H1 (cell line): ENCODE measurements around the gene MYH10. TPM values are rescaled to one million over a fixed set of nuclear protein-coding genes. Genes with fewer than 3 reads are reported as not detected.

Source experiments
- CTCF ChIA-PET: fragments of 300-600 bp; sonication (Branson Sonifier 250); formaldehyde crosslinking; loops from one replicate; lab custom pipeline; 2021; ENCODE audit not compliant: partially characterized antibody; lab: Charles Lee
- POLR2A ChIA-PET: fragments of 300-600 bp; sonication (Branson Sonifier 250); formaldehyde crosslinking; loops from one replicate; lab custom pipeline; 2021; ENCODE audit warnings: inconsistent platforms; ENCODE audit not compliant: partially characterized antibody; lab: Charles Lee
- DNase-seq, 2 experiments: peaks; one replicate each; pipeline versions ENCODE4 v3.0.0 to v3.0.0-alpha.2; 2010 to 2022; ENCODE audit warnings: low spot score in 2 of 2, low read depth in 1 of 2, mixed read lengths in 1 of 2
- FAIRE-seq: peaks from 2 replicates; lab custom pipeline; 2011; peaks lifted over from hg19 to GRCh38; lab: Jason Lieb, UNC
- H2AFZ ChIP-seq: 2 replicates; pipeline ENCODE4 v1.8.1; 2012; ENCODE audit warnings: low read length, inconsistent platforms
- H2AK5ac ChIP-seq: 2 replicates; pipeline ENCODE4 v1.6.1; 2013; ENCODE audit warnings: low read depth, low read length
- H2BK120ac ChIP-seq: replicated peaks from 2 replicates; pipeline ENCODE3; 2013; ENCODE audit warnings: low read depth, low read length, inconsistent platforms
- H2BK12ac ChIP-seq: 2 replicates; pipeline ENCODE4 v1.6.1; 2013; ENCODE audit warnings: low read depth, low read length
- H2BK15ac ChIP-seq: 2 replicates; pipeline ENCODE4 v1.6.1; 2013; ENCODE audit warnings: low read length
- H2BK20ac ChIP-seq: 2 replicates; pipeline ENCODE4 v1.6.1; 2013; ENCODE audit warnings: low read length
- H2BK5ac ChIP-seq: 2 replicates; pipeline ENCODE4 v1.6.1; 2013; ENCODE audit warnings: low read depth, low read length
- H3K14ac ChIP-seq: 2 replicates; pipeline ENCODE4 v1.6.1; 2013; ENCODE audit warnings: inconsistent platforms; ENCODE audit not compliant: insufficient read length
- H3K18ac ChIP-seq: 2 replicates; pipeline ENCODE4 v1.6.1; 2013; ENCODE audit warnings: low read length; ENCODE audit errors: extremely low read depth
- H3K23ac ChIP-seq: 2 replicates; pipeline ENCODE4 v1.6.1; 2013; ENCODE audit warnings: inconsistent platforms; ENCODE audit not compliant: insufficient read length
- H3K23me2 ChIP-seq: 2 replicates; pipeline ENCODE4 v1.6.1; 2013; ENCODE audit warnings: low read depth, low read length
- H3K27ac ChIP-seq: 2 replicates; pipeline ENCODE4 v1.6.1; 2011; ENCODE audit warnings: low read depth, low read length, inconsistent platforms
- H3K27me3 ChIP-seq, 4 experiments: replicated peaks in 1 of 4; 1 replicate in 1 of 4; 2 replicates in 3 of 4; pipeline versions ENCODE4 v1.6.1 to v1.8.1; 2011 to 2013; ENCODE audit warnings: low read length in 3 of 4, mild to moderate bottlenecking in 3 of 4, inconsistent platforms in 2 of 4, mixed read lengths in 2 of 4, moderate library complexity in 1 of 4; ENCODE audit not compliant: control insufficient read depth in 3 of 4, insufficient read depth in 3 of 4; ENCODE audit errors: extremely low read depth in 1 of 4
- H3K36me3 ChIP-seq, 4 experiments: 2 replicates each; pipeline versions ENCODE4 v1.6.1 to v1.8.1; 2011 to 2013; ENCODE audit warnings: mild to moderate bottlenecking in 4 of 4, low read length in 3 of 4, moderate library complexity in 2 of 4, control low read depth in 1 of 4, inconsistent platforms in 1 of 4; ENCODE audit not compliant: insufficient read depth in 4 of 4, control insufficient read depth in 2 of 4
- H3K4ac ChIP-seq: replicated peaks from 2 replicates; pipeline ENCODE3; 2013; ENCODE audit warnings: low read length, low read depth, mixed read lengths, inconsistent platforms; ENCODE audit not compliant: insufficient read length
- H3K4me1 ChIP-seq, 4 experiments: replicated peaks in 1 of 4; 1 replicate in 1 of 4; 2 replicates in 3 of 4; pipeline versions ENCODE4 v1.6.1 to v1.8.1; 2011 to 2013; ENCODE audit warnings: low read length in 3 of 4, inconsistent platforms in 2 of 4, mixed read lengths in 1 of 4; ENCODE audit not compliant: insufficient read depth in 4 of 4, control insufficient read depth in 3 of 4
- H3K4me2 ChIP-seq, 2 experiments: 2 replicates each; pipeline versions ENCODE4 v1.6.1 to v1.8.1; 2011 to 2013; ENCODE audit warnings: low read depth in 2 of 2, low read length in 2 of 2, control low read depth in 1 of 2, inconsistent platforms in 1 of 2, mild to moderate bottlenecking in 1 of 2; ENCODE audit not compliant: insufficient read depth in 1 of 2
- H3K4me3 ChIP-seq, 4 experiments: fragments of 200-600, 300-600 bp in 1 of 4; sonication (generic), shearing (Covaris generic), sonication (Bioruptor Twin) in 1 of 4; 2 replicates each; pipeline versions ENCODE4 v1.5.1 to v1.8.1; 2011 to 2016; ENCODE audit warnings: low read length in 4 of 4, low read depth in 3 of 4, control low read depth in 2 of 4, inconsistent platforms in 2 of 4, mild to moderate bottlenecking in 2 of 4, mixed read lengths in 1 of 4, moderate library complexity in 1 of 4; ENCODE audit not compliant: insufficient read depth in 2 of 4; ENCODE audit errors: extremely low read depth in 1 of 4
- H3K56ac ChIP-seq: replicated peaks from 2 replicates; pipeline ENCODE3; 2013; ENCODE audit warnings: low read depth, mild to moderate bottlenecking, mixed read lengths, low read length, inconsistent platforms; ENCODE audit not compliant: insufficient read length
- H3K79me1 ChIP-seq: 2 replicates; pipeline ENCODE4 v1.6.1; 2013; ENCODE audit warnings: low read depth, low read length, control low read depth
- H3K79me2 ChIP-seq, 2 experiments: 2 replicates each; pipeline versions ENCODE4 v1.6.1 to v1.8.1; 2012 to 2013; ENCODE audit warnings: low read length in 2 of 2, mild to moderate bottlenecking in 2 of 2, inconsistent platforms in 1 of 2; ENCODE audit not compliant: insufficient read depth in 2 of 2, control insufficient read depth in 1 of 2
- H3K9ac ChIP-seq, 4 experiments: replicated peaks in 1 of 4; 1 replicate in 1 of 4; 2 replicates in 3 of 4; pipeline versions ENCODE4 v1.6.1 to v1.8.1; 2011 to 2013; ENCODE audit warnings: low read depth in 3 of 4, low read length in 3 of 4, control low read depth in 2 of 4, mild to moderate bottlenecking in 2 of 4, moderate library complexity in 2 of 4, inconsistent platforms in 1 of 4; ENCODE audit errors: extremely low read depth in 1 of 4
- H3K9me3 ChIP-seq, 2 experiments: 2 replicates each; pipeline versions ENCODE4 v1.6.1 to v1.8.1; 2012 to 2013; ENCODE audit warnings: mild to moderate bottlenecking in 2 of 2, moderate library complexity in 2 of 2, control low read depth in 1 of 2, inconsistent platforms in 1 of 2, low read depth in 1 of 2, low read length in 1 of 2, mixed read lengths in 1 of 2; ENCODE audit not compliant: insufficient read depth in 2 of 2
- H4K20me1 ChIP-seq, 2 experiments: replicated peaks in 1 of 2; 2 replicates each; pipeline versions ENCODE3 to v1.8.1; 2011 to 2013; ENCODE audit warnings: inconsistent platforms in 2 of 2, low read length in 2 of 2, mild to moderate bottlenecking in 1 of 2; ENCODE audit not compliant: insufficient read depth in 2 of 2, control insufficient read depth in 1 of 2
- H4K5ac ChIP-seq: 2 replicates; pipeline ENCODE4 v1.6.1; 2013; ENCODE audit warnings: low read length, low read depth, mixed read lengths, inconsistent platforms; ENCODE audit not compliant: insufficient read length
- H4K8ac ChIP-seq: 2 replicates; pipeline ENCODE4 v1.8.0; 2013; ENCODE audit warnings: mild to moderate bottlenecking, moderate library complexity, low read length, inconsistent platforms; ENCODE audit not compliant: insufficient read depth; ENCODE audit errors: extremely low read depth
- H4K91ac ChIP-seq: replicated peaks from 2 replicates; pipeline ENCODE3; 2013; ENCODE audit warnings: low read length, mixed read lengths, inconsistent platforms; ENCODE audit not compliant: insufficient read length
- BACH1 ChIP-seq: IDR thresholded peaks from 2 replicates; pipeline ENCODE4 v1.6.1; 2012; ENCODE audit warnings: low read length, improper control_type of control experiment
- EZH2 ChIP-seq: fragments of 200-600 bp; sonication (generic); IDR thresholded peaks from 2 replicates; pipeline ENCODE4 v1.7.1; 2012; ENCODE audit warnings: low read depth, mild to moderate bottlenecking, moderate library complexity, low read length, inconsistent platforms; ENCODE audit not compliant: severe bottlenecking
- GTF2F1 ChIP-seq: IDR thresholded peaks from 2 replicates; pipeline ENCODE4 v1.6.1; 2012; ENCODE audit warnings: low read depth, low read length, improper control_type of control experiment, borderline replicate concordance
- JUND ChIP-seq: IDR thresholded peaks from 2 replicates; pipeline ENCODE4 v1.6.1; 2011; ENCODE audit warnings: mild to moderate bottlenecking, improper control_type of control experiment, low read length
- MAFK ChIP-seq: IDR thresholded peaks from 2 replicates; pipeline ENCODE4 v1.6.1; 2012; ENCODE audit warnings: low read depth, mild to moderate bottlenecking, improper control_type of control experiment, low read length
- RNF2 ChIP-seq: fragments of 200-900, 300-1000 bp; sonication (generic); IDR thresholded peaks from 2 replicates; pipeline ENCODE4 v1.7.1; 2016; ENCODE audit warnings: borderline replicate concordance, low read depth, mild to moderate bottlenecking, antibody characterized with exemption, low read length; ENCODE audit not compliant: poor library complexity, severe bottlenecking; ENCODE audit errors: missing control alignments
- SIX5 ChIP-seq: IDR thresholded peaks from 2 replicates; pipeline ENCODE4 v1.6.1; 2011; ENCODE audit warnings: mild to moderate bottlenecking, low read depth, low read length
- SP4 ChIP-seq: IDR thresholded peaks from 2 replicates; pipeline ENCODE4 v1.6.1; 2012; ENCODE audit warnings: low read length, inconsistent platforms
- TEAD4 ChIP-seq: IDR thresholded peaks from 2 replicates; pipeline ENCODE4 v1.6.1; 2012; ENCODE audit warnings: low read depth, low read length, inconsistent platforms, mixed read lengths
- WGBS, 2 experiments: shearing (Covaris generic) in 1 of 2; methylation state at CpG; one replicate each; pipeline versions ENCODE4 v1.1.6 to v1.1.7; 2013 to 2015; ENCODE audit warnings: low lambda C conversion rate in 2 of 2, mixed read lengths in 2 of 2, inconsistent platforms in 1 of 2, low coverage in 1 of 2, missing lambda C conversion rate in 1 of 2; ENCODE audit not compliant: insufficient replicate concordance in 2 of 2, insufficient coverage in 1 of 2, insufficient read length in 1 of 2; ENCODE audit errors: extremely low coverage in 1 of 2, missing lambda C conversion rate in 1 of 2; 5-methylcytosine and 5-hydroxymethylcytosine counted together
- polyA plus RNA-seq, 7 experiments: library from polyadenylated mRNA; depleted of rRNA in 3 of 7; stranded (reverse) in 5 of 7; unstranded in 2 of 7; fragments of >200 nt in 5 of 7; fragments of 200-250 nt in 2 of 7; gene quantifications; 1 replicate in 5 of 7; 2 replicates in 1 of 7; 4 replicates in 1 of 7; pipeline versions ENCODE4 v1.2.1 to v1.2.3, GENCODE V29; 2011 to 2013; ENCODE audit warnings: missing spikeins in 2 of 7, mixed read lengths in 2 of 7
- total RNA-seq: library from RNA; stranded (reverse); fragmentation: NEBNext Ultra II Directional; extraction: Animal tissue kit (Norgen Biotek cat#: 25700); gene quantifications from 2 replicates; pipeline ENCODE4 v1.2.1, GENCODE V29; 2021

Gene MYH10
- total and polyA plus RNA-seq, 2 of the 8 experiments (the other 6 are each of a cell fraction or from before 2014, with no cell fraction given), result 64.1 to 289 TPM

DNA sequence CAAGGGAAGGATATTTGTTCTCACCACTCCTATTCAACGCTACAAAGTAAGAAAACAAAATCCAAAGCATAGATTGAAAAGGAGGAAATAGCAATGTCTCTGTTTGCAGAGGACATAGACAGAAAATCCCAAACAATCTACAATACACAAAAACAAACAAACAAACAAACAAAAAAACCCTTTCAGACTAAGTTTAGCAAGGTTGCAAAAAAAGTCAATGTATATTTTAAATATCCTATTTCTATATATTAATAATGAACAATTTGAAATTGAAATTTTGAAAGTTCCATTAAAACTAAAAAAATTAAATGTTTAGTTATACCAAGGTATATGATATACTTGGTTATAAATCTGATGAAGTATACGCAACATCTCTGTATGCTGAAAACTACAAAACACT is 37.2 kb downstream of the MYH10 start:
- no peak overlapping the region for H4K8ac ChIP-seq
- no peaks in the 10 kb centered on the region for H3K27me3 ChIP-seq
- no peak overlapping the region for H3K14ac ChIP-seq
- no peak overlapping the region for H3K56ac ChIP-seq
- peaks cover 3 to 82% of the 10 kb centered on the region in 2 experiments; a peak in 2 of 4 replicates for H3K79me2 ChIP-seq
- no peak for FAIRE-seq
- H2BK15ac ChIP-seq, result no peak overlapping the region
- CTCF ChIA-PET, result no interaction called here
- no peak overlapping the region for H3K4me2 ChIP-seq
- WGBS, 2 experiments, result 84% methylated on average over 2 of the region's 2 CpGs; no CpG with 5 or more reads in 1 of the 2 experiments
- H2BK12ac ChIP-seq, result no peak overlapping the region
- no peak overlapping the region for H3K23ac ChIP-seq
- H3K9me3 ChIP-seq, result no peaks in the 10 kb centered on the region
- no peak overlapping the region for H3K4me3 ChIP-seq
- H2BK120ac ChIP-seq, result no peak overlapping the region
- H2AFZ ChIP-seq, result no peak overlapping the region
- H2AK5ac ChIP-seq, result no peak overlapping the region
- H3K27ac ChIP-seq, result no peak overlapping the region
- no peak overlapping the region for H2BK20ac ChIP-seq
- H4K20me1 ChIP-seq, result peaks cover 3 to 6% of the 10 kb centered on the region in 2 experiments
- no peaks in the 10 kb centered on the region for H3K79me1 ChIP-seq
- H3K36me3 ChIP-seq, result peaks cover 0 to 13% (median 0%) of the 10 kb centered on the region in 4 experiments; a peak in 4 of 8 replicates
- TF ChIP-seq JUND (no peak), GTF2F1 (no peak), TEAD4 (no peak), MAFK (no peak), RNF2 (no peak), SP4 (no peak), EZH2 (no peak), SIX5 (no peak), BACH1 (no peak)
- POLR2A ChIA-PET, result no interaction called here
- no peak for DNase-seq
- no peaks in the 10 kb centered on the region for H3K23me2 ChIP-seq
- no peaks in the 10 kb centered on the region for H3K4me1 ChIP-seq
- H4K5ac ChIP-seq, result no peak overlapping the region
- no peak overlapping the region for H4K91ac ChIP-seq
- no peak overlapping the region for H3K9ac ChIP-seq
- H3K18ac ChIP-seq, result no peak overlapping the region
- H2BK5ac ChIP-seq, result no peak overlapping the region
- no peak overlapping the region for H3K4ac ChIP-seq
